Panc1 (cell line): ENCODE results near the gene HIPK4.

Experiments
- CTCF ChIP-seq: fragments of 450-650 bp; IDR thresholded peaks from 2 replicates; pipeline ENCODE4 v1.5.1; 2017; ENCODE audit warnings: mild to moderate bottlenecking
- SIN3A ChIP-seq: IDR thresholded peaks from 2 replicates; pipeline ENCODE4 v1.6.1; 2012; ENCODE audit warnings: low read depth, mild to moderate bottlenecking, low read length, moderate library complexity, borderline replicate concordance; ENCODE audit not compliant: insufficient read depth
- TF ChIP-seq, protein P1 (sequence below), 2 experiments: IDR thresholded peaks; 2 replicates each; pipeline ENCODE4 v1.6.1; 2011 to 2012; ENCODE audit warnings: low read depth in 2 of 2, control low read depth in 1 of 2, low read length in 1 of 2, mild to moderate bottlenecking in 1 of 2, moderate library complexity in 1 of 2; ENCODE audit not compliant: insufficient read depth in 1 of 2

DNA sequence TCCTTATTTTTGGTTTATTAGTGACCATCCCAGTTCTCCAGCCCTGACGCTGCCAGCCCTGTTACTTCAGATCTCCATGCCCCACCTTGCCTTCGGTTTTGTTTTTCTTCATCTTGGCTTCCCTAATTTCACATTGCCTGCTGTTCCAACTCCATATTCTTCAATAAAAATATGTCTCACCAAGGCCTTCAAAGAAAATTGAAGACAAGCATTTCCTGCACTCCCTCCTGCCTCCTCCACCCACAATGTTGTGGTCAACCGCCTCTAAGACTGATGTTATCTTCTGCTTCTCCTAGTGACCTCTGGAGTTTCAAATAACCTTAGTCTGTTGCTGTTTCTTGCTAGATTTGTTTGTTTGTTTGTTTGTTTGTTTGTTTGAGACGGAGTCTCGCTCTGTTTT is 26.9 kb downstream of the HIPK4 start:
- TF ChIP-seq CTCF (no peak), SIN3A (no peak)
- TF ChIP-seq, protein P1, sequence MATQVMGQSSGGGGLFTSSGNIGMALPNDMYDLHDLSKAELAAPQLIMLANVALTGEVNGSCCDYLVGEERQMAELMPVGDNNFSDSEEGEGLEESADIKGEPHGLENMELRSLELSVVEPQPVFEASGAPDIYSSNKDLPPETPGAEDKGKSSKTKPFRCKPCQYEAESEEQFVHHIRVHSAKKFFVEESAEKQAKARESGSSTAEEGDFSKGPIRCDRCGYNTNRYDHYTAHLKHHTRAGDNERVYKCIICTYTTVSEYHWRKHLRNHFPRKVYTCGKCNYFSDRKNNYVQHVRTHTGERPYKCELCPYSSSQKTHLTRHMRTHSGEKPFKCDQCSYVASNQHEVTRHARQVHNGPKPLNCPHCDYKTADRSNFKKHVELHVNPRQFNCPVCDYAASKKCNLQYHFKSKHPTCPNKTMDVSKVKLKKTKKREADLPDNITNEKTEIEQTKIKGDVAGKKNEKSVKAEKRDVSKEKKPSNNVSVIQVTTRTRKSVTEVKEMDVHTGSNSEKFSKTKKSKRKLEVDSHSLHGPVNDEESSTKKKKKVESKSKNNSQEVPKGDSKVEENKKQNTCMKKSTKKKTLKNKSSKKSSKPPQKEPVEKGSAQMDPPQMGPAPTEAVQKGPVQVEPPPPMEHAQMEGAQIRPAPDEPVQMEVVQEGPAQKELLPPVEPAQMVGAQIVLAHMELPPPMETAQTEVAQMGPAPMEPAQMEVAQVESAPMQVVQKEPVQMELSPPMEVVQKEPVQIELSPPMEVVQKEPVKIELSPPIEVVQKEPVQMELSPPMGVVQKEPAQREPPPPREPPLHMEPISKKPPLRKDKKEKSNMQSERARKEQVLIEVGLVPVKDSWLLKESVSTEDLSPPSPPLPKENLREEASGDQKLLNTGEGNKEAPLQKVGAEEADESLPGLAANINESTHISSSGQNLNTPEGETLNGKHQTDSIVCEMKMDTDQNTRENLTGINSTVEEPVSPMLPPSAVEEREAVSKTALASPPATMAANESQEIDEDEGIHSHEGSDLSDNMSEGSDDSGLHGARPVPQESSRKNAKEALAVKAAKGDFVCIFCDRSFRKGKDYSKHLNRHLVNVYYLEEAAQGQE (IDR thresholded peaks at IDR 0.05; ENCODE audit: insufficient read depth in 1 of 2, low read depth in 2 of 2, low read length in 1 of 2), result no peak
